Psoas muscle (tissue), 8 donors: Measurements from ENCODE around the gene TNRC6B. TPM values are rescaled to one million over a fixed set of nuclear protein-coding genes. Genes with fewer than 3 reads are reported as not detected.
"Not testable (repeated sequence)": the region's sequence is repeated elsewhere in the genome, so short reads cannot be mapped to it uniquely, and the experiment has no call there.

ENCODE experiments used
- ATAC-seq, 4 donors: fragments of 200-7000 bp; cut with Tn5 transposase; one replicate each; pipeline ENCODE4 v1.9.1; 2020; ENCODE audit warnings: moderate library complexity in 3 of 4, mild to moderate bottlenecking in 2 of 4
- DNase-seq, 2 donors: peaks; one replicate each; pipeline ENCODE4 v3.0.0-alpha.2; 2020
- H3K27ac ChIP-seq: fragments of 200-600 bp; one replicate; pipeline ENCODE4 v1.8.0; 2022
- H3K27me3 ChIP-seq, 3 donors: fragments of 200-600 bp in 1 of 3; one replicate each; pipeline versions ENCODE4 v1.6.1 to v1.8.0; 2013 to 2022; ENCODE audit warnings: low read length in 2 of 3, mild to moderate bottlenecking in 2 of 3, moderate library complexity in 1 of 3; ENCODE audit not compliant: insufficient read depth in 3 of 3
- H3K36me3 ChIP-seq, 2 donors: fragments of 200-600 bp in 1 of 2; one replicate each; pipeline versions ENCODE4 v1.6.1 to v1.8.0; 2013 to 2022; ENCODE audit warnings: low read depth in 1 of 2, mild to moderate bottlenecking in 1 of 2, moderate library complexity in 1 of 2; ENCODE audit not compliant: insufficient read depth in 1 of 2
- H3K4me1 ChIP-seq: fragments of 200-600 bp; one replicate; pipeline ENCODE4 v1.8.0; 2022
- H3K4me3 ChIP-seq: fragments of 200-600 bp; one replicate; pipeline ENCODE4 v1.8.0; 2022; ENCODE audit warnings: mild to moderate bottlenecking
- H3K9me3 ChIP-seq: fragments of 200-600 bp; one replicate; pipeline ENCODE4 v1.8.0; 2022
- WGBS, 3 donors: extraction: QIAGEN DNeasy Blood & Tissue Kit; methylation state at CpG; one replicate each; pipeline versions ENCODE4 v1.1.6 to v1.1.7; 2013; 5-methylcytosine and 5-hydroxymethylcytosine counted together
- intact Hi-C, 2 donors: fragments of 100-400 bp; cut with DNase I; formaldehyde crosslinking; loops; one replicate each; pipeline versions ENCODE4 v1.11.0 to v1.14.2; 2022
- polyA plus RNA-seq, 3 donors: library from polyadenylated mRNA; stranded (reverse); fragments of 200-250 nt; gene quantifications; one replicate each; pipeline ENCODE4 v1.2.3, GENCODE V29; 2013
- total RNA-seq, 4 donors: library from RNA; stranded (reverse); fragmentation: NEBNext Ultra II Directional in 2 of 4; extraction: Animal tissue kit (Norgen Biotek cat#: 25700) in 2 of 4; gene quantifications; one replicate each; pipeline versions ENCODE4 v1.2.1 to v1.2.4, GENCODE V29; 2021 to 2023
- TF ChIP-seq, protein P1 (sequence below): fragments of 200-600 bp; IDR thresholded peaks from one replicate; pipeline ENCODE4 v1.8.0; 2022; ENCODE audit warnings: antibody characterized with exemption
- donor health status: healthy with polysubstance abuse.
- donor health status: DM: no; HTN: no; CAD: no; lungs with moderate emphysema.
- donor health status: Bipolar disorder and iron deficiency.
- donor health status: healthy.
- donor health status: DM: yes; HTN: yes; CAD: no.
- donor health status: DM: no; HTN: no; CAD: no.
- donor health status: DM: no; HTN: no; CAD: no.
- donor health status: DM: yes; HTN: yes; CAD: no.

TNRC6B gene
- total and polyA plus RNA-seq, 7 donors: 2.2 to 49.4 (median 27.9) TPM

DNA sequence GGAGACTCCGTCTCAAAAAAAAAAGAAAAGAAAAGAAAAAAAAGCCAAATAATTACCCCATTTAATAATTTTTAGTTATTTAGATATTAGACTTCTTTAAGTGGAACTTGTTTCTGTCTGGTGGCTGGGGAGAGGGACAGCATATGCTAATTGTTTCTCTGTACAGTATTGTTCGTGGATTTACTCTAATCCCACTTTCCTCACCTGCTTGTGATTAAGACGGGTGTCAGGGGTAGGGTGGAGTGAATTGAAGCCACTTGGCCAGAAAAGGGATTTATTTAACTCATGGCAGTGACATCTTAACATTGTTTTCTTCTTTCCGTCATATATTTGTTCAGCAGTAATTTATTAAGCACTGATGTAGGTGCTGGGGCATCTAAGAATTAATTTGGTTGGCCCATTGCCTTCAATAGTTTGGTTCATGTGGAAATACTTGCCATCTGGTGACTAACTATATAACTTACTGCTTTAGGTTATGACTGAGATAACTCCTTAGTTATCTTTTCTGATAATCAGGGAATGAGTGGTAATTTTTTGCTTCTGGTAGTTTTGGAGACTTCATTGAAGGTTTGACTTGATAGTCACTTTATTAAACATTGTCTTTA lies 4.6 kb downstream of the TNRC6B start:
- TF ChIP-seq, protein P1, sequence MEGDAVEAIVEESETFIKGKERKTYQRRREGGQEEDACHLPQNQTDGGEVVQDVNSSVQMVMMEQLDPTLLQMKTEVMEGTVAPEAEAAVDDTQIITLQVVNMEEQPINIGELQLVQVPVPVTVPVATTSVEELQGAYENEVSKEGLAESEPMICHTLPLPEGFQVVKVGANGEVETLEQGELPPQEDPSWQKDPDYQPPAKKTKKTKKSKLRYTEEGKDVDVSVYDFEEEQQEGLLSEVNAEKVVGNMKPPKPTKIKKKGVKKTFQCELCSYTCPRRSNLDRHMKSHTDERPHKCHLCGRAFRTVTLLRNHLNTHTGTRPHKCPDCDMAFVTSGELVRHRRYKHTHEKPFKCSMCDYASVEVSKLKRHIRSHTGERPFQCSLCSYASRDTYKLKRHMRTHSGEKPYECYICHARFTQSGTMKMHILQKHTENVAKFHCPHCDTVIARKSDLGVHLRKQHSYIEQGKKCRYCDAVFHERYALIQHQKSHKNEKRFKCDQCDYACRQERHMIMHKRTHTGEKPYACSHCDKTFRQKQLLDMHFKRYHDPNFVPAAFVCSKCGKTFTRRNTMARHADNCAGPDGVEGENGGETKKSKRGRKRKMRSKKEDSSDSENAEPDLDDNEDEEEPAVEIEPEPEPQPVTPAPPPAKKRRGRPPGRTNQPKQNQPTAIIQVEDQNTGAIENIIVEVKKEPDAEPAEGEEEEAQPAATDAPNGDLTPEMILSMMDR: no peak
- ATAC-seq: no peak
- Histone ChIP-seq H3K27ac (peak overlapping the region; percentile 82), H3K27me3 (no peaks in the 10 kb centered on the region), H3K4me3 (peak overlapping the region; percentile 35), H3K4me1 (peaks cover 84% of the 10 kb centered on the region), H3K9me3 (no peaks in the 10 kb centered on the region), H3K36me3 (no peaks in the 10 kb centered on the region)
- WGBS, 3 donors: 42 to 57% (median 43%) methylated on average over 4 of the region's 4 CpGs
- DNase-seq: no peak
- intact Hi-C loops: loop anchor here (2.0 to 10.0 kb wide), 2 partner anchors 92 kb away; no protein-coding TSS in a partner anchor

DNA sequence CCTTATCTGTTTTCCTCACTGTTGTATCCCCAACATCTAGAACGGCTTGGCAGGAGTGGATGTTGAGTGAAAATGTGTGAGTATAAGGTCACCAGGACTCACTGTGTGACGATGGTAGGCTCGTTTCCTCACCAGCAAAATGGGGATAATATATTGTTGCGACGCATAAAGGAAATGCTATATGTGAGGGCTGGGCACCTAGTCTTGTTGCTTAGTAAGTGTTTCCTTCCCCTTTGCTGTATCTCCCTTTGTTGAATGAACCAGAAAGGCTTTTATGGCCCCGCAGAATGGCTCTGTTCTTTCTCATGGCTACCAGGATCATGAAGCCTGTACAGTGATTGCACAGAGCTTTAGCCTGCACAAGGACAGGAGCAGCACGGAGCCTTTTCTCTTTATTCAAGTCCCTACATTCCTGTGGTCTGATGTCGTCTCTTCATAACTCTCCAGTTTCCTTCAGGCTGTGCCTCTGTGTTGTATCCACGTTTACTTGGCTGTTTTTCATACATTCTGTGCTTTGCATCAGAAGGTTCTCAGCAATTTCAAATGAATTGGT lies 5.4 kb downstream of the TNRC6B start:
- peak; percentile 20 to 82 (median 66) for ATAC-seq
- intact Hi-C loops: loop anchor here (2.0 to 10.0 kb wide), 2 partner anchors 92 kb away; no protein-coding TSS in a partner anchor

DNA sequence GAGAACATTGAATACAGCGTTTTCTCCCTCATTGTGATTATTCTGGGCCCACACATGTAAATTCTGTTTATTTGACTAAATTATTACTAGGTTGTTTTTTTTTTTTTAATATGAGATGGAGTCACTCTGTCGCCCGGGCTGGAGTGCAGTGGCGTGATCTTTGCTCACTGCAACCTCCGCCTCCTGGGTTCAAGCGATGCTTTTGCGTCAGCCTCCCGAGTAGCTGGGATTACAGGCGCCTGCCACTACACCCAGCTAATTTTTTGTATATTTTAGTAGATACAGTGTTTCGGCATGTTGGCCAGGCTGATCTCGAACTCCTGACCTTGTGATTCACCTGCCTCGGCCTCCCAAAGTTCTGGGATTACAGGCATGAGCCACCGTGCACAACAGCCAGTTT lies 5.9 kb downstream of the TNRC6B start:
- intact Hi-C loops: loop anchor here (2.0 to 10.0 kb wide), 2 partner anchors 91 kb away; no protein-coding TSS in a partner anchor
- ATAC-seq, H3K9me3 ChIP-seq, H3K27me3 ChIP-seq, H3K36me3 ChIP-seq, H3K4me3 ChIP-seq, DNase-seq: not testable (repeated sequence)
- WGBS, 3 donors: 78 to 87% (median 79%) methylated on average over 13 of the region's 13 CpGs
- peaks cover 92% of the 10 kb centered on the region for H3K4me1 ChIP-seq
- peak overlapping the region; percentile 82 for H3K27ac ChIP-seq

More for the DNA sequence above, 5.4 kb downstream of the TNRC6B start:
- H3K4me3 ChIP-seq: peak overlapping the region; percentile 35
- 19 to 30% (median 19%) methylated on average over 9 of the region's 9 CpGs for WGBS, 3 donors
- H3K27me3 ChIP-seq: no peaks in the 10 kb centered on the region
- DNase-seq: no peak
- TF ChIP-seq, protein P1: no peak
- H3K27ac ChIP-seq: peak overlapping the region; percentile 82
- H3K9me3 ChIP-seq: no peaks in the 10 kb centered on the region
- H3K36me3 ChIP-seq: no peaks in the 10 kb centered on the region
- peaks cover 87% of the 10 kb centered on the region for H3K4me1 ChIP-seq

DNA sequence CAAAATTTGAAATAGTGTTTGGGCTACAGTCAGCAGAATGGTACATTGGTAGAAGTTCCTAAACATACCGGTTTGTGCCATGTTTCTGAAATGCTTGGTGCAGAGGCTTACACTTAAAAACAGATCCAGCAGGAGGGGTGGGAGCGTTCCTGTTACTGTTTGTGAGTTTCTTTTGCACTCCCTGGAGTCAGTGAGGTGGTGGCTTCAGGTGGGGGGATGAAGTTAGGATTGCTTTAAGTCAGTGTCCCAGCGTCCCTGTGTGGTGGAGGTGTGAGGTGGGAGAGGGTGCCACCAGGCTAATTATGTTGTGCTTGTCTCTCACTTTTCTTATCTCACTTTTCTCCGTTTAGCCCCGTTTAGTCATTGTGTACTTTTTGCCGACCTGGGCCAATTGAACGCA lies 9.7 kb downstream of the TNRC6B start:
- no peaks in the 10 kb centered on the region for H3K27me3 ChIP-seq
- peaks cover 89% of the 10 kb centered on the region for H3K4me1 ChIP-seq
- H3K4me3 ChIP-seq: no peak overlapping the region
- DNase-seq (no peak), ATAC-seq (peak in 1 of 4 donors; percentile 13)
- peak overlapping the region; percentile 68 for H3K27ac ChIP-seq
- H3K9me3 ChIP-seq: no peaks in the 10 kb centered on the region
- no peaks in the 10 kb centered on the region for H3K36me3 ChIP-seq
- 85 to 88% (median 86%) methylated on average over 7 of the region's 7 CpGs for WGBS, 3 donors
- TF ChIP-seq, protein P1: no peak
- intact Hi-C loops: loop anchor here in 1 of 2 donors (10.0 kb wide), 1 partner anchor 87 kb away; no protein-coding TSS in a partner anchor

DNA sequence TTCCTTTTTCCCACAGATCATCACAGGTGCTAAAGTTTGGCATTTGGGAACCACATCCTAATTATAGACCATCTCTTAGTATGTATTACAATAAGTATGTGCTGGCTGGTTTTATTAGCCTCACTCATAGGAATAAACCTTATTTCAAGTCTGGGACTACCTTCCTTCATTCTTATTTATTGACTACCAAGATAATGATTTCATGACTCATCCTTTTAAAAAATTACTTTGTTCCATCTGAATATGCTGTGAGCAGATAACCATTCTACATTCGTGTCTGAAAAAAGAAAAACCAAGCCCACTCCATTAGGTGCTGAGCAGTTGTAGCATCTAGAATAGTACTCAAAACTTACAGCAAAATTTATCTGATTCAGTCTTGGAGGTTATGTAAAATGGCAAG lies 12.3 kb downstream of the TNRC6B start:
- 33 to 66% (median 39%) methylated on average over 1 of the region's 1 CpG for WGBS, 3 donors
- no peak overlapping the region for H3K4me3 ChIP-seq
- peak in 2 of 4 donors; percentile 35 to 39 for ATAC-seq
- H3K27me3 ChIP-seq: no peaks in the 10 kb centered on the region
- TF ChIP-seq, protein P1: no peak
- H3K36me3 ChIP-seq: no peaks in the 10 kb centered on the region
- intact Hi-C loops: loop anchor here in 1 of 2 donors (10.0 kb wide), 1 partner anchor 85 kb away; no protein-coding TSS in a partner anchor
- H3K27ac ChIP-seq: peak overlapping the region; percentile 68
- no peaks in the 10 kb centered on the region for H3K9me3 ChIP-seq
- DNase-seq: no peak
- peaks cover 80% of the 10 kb centered on the region for H3K4me1 ChIP-seq
